Endometrium (tissue), 2 donors: ENCODE measurements around the gene MYH7.
"Not testable (repeated sequence)": the region's sequence is repeated elsewhere in the genome, so short reads cannot be mapped to it uniquely, and the experiment has no call there.

Experiments
- FAIRE-seq: peaks from 2 replicates; lab custom pipeline; 2012; peaks lifted over from hg19 to GRCh38; lab: Jason Lieb, UNC
- donor health status: control.
- donor health status: control.

The MYH7 gene

GRCh38 chr14:23430016-23430722 lies 5.3 kb downstream of the MYH7 start:
- FAIRE-seq: no peak

- no peak for FAIRE-seq
These were observed 6.6 kb downstream of the MYH7 start for GRCh38 chr14:23428686-23429495.

GRCh38 chr14:23425798-23426197 lies 9.7 kb downstream of the MYH7 start:
- not testable (repeated sequence) for FAIRE-seq

GRCh38 chr14:23425169-23425568 lies 10.3 kb downstream of the MYH7 start:
- no peak for FAIRE-seq

GRCh38 chr14:23423657-23424056 lies 11.8 kb downstream of the MYH7 start:
- no peak for FAIRE-seq

GRCh38 chr14:23421594-23421993 lies 13.9 kb downstream of the MYH7 start:
- no peak for FAIRE-seq

- FAIRE-seq: not testable (repeated sequence)
These were observed 15.8 kb downstream of the MYH7 start for GRCh38 chr14:23419646-23420045.

GRCh38 chr14:23418021-23418420 lies 17.4 kb downstream of the MYH7 start:
- no peak for FAIRE-seq

GRCh38 chr14:23417269-23417668 lies 18.2 kb downstream of the MYH7 start:
- not testable (repeated sequence) for FAIRE-seq

GRCh38 chr14:23416801-23417200 lies 18.7 kb downstream of the MYH7 start:
- FAIRE-seq: no peak

GRCh38 chr14:23415821-23416778 lies 19.4 kb downstream of the MYH7 start:
- no peak for FAIRE-seq

GRCh38 chr14:23414906-23415820 lies 20.3 kb downstream of the MYH7 start:
- no peak for FAIRE-seq

GRCh38 chr14:23414254-23414653 lies 21.2 kb downstream of the MYH7 start:
- FAIRE-seq: no peak

- FAIRE-seq: no peak
These were observed 21.8 kb downstream of the MYH7 start for GRCh38 chr14:23413681-23414080.

- FAIRE-seq: no peak
These were observed 23.6 kb downstream of the MYH7 start for GRCh38 chr14:23411563-23412525.

GRCh38 chr14:23409966-23410635 lies 25.4 kb downstream of the MYH7 start:
- FAIRE-seq: no peak

- no peak for FAIRE-seq
These were observed 26.0 kb downstream of the MYH7 start for GRCh38 chr14:23409475-23409874.

GRCh38 chr14:23408307-23408630 lies 27.2 kb downstream of the MYH7 start:
- no peak for FAIRE-seq

- no peak for FAIRE-seq
These were observed 27.7 kb downstream of the MYH7 start, which contains the start of gene MYH6 for GRCh38 chr14:23407516-23408306. MYH6 (minus strand) TSS chr14:23408273; CDS start chr14:23407223, 1,050 bp downstream.
